LNCaP clone FGC (cell line): ENCODE measurements around the gene KCNG4.

ENCODE experiments used
- DNase-seq: peaks from one replicate; pipeline ENCODE4 v3.0.0-alpha.2; 2011; ENCODE audit warnings: low read depth
- H3K4me3 ChIP-seq: 2 replicates; pipeline ENCODE4 v1.5.1; 2011; ENCODE audit warnings: mild to moderate bottlenecking, low read depth, low read length, control low read depth
- CTCF ChIP-seq: IDR thresholded peaks from 2 replicates; pipeline ENCODE4 v1.5.1; 2012; ENCODE audit warnings: mild to moderate bottlenecking; ENCODE audit not compliant: control insufficient read depth, insufficient read depth; ENCODE audit errors: extremely low read depth

The KCNG4 gene

GRCh38 chr16:84281074-84281473 lies 41.3 kb upstream of the KCNG4 start:
- no peak overlapping the region for H3K4me3 ChIP-seq
- TF ChIP-seq CTCF = no peak
- DNase-seq = no peak

GRCh38 chr16:84279881-84280280 lies 40.1 kb upstream of the KCNG4 start:
- TF ChIP-seq CTCF = no peak
- DNase-seq = no peak
- H3K4me3 ChIP-seq = no peak overlapping the region

GRCh38 chr16:84278968-84279367 lies 39.2 kb upstream of the KCNG4 start:
- no peak overlapping the region for H3K4me3 ChIP-seq
- TF ChIP-seq CTCF = no peak
- no peak for DNase-seq

- no peak for TF ChIP-seq CTCF
- DNase-seq = no peak
- no peak overlapping the region for H3K4me3 ChIP-seq
These were observed 38.5 kb upstream of the KCNG4 start for GRCh38 chr16:84278333-84278732.

- no peak for DNase-seq
- no peak overlapping the region for H3K4me3 ChIP-seq
- peak; percentile 81 for TF ChIP-seq CTCF
These were observed 37.5 kb upstream of the KCNG4 start for GRCh38 chr16:84277244-84277823.

GRCh38 chr16:84275585-84276151 lies 35.9 kb upstream of the KCNG4 start:
- no peak overlapping the region for H3K4me3 ChIP-seq
- DNase-seq = no peak
- TF ChIP-seq CTCF = no peak

GRCh38 chr16:84274515-84274914 lies 34.7 kb upstream of the KCNG4 start:
- H3K4me3 ChIP-seq = no peak overlapping the region
- TF ChIP-seq CTCF = no peak
- DNase-seq = no peak
